SK-N-SH (cell line): ENCODE results near the gene BAIAP2L2.
"Not testable (repeated sequence)": the region's sequence is repeated elsewhere in the genome, so short reads cannot be mapped to it uniquely, and the experiment has no call there.

Experiments used
- CTCF ChIP-seq: fragments of 200-600 bp; sonication (generic); IDR thresholded peaks from 2 replicates; pipeline ENCODE4 v1.6.1; 2017; ENCODE audit warnings: antibody characterized with exemption, mild to moderate bottlenecking, moderate library complexity
- ELF1 ChIP-seq: IDR thresholded peaks from 2 replicates; pipeline ENCODE4 v1.4.0; 2012
- EP300 ChIP-seq, 2 experiments: IDR thresholded peaks; 2 replicates each; pipeline versions ENCODE4 v1.4.0 to v1.6.1; 2012; ENCODE audit warnings: borderline replicate concordance in 1 of 2, low read depth in 1 of 2, low read length in 1 of 2
- EZH2phosphoT487 ChIP-seq: fragments of 200-600 bp; sonication (generic); IDR thresholded peaks from 2 replicates; pipeline ENCODE4 v1.6.1; 2017; ENCODE audit warnings: low read depth, mixed run types, mild to moderate bottlenecking, antibody characterized with exemption, moderate library complexity, borderline replicate concordance
- NFIC ChIP-seq: IDR thresholded peaks from 2 replicates; pipeline ENCODE4 v1.4.0; 2012; ENCODE audit warnings: borderline replicate concordance
- NRF1 ChIP-seq: IDR thresholded peaks from 2 replicates; pipeline ENCODE4 v1.6.1; 2012; ENCODE audit warnings: low read depth, mild to moderate bottlenecking, low read length
- RAD21 ChIP-seq: IDR thresholded peaks from 2 replicates; pipeline ENCODE4 v1.6.1; 2012; ENCODE audit warnings: mild to moderate bottlenecking, low read length
- RCOR1 ChIP-seq: fragments of 150-350 bp; IDR thresholded peaks from 2 replicates; pipeline ENCODE4 v1.6.1; 2017; ENCODE audit warnings: antibody characterized with exemption, low read length
- REST ChIP-seq: IDR thresholded peaks from 2 replicates; pipeline ENCODE4 v1.6.1; 2012; ENCODE audit warnings: mild to moderate bottlenecking, low read depth, low read length, moderate library complexity
- SIN3A ChIP-seq: IDR thresholded peaks from 2 replicates; pipeline ENCODE4 v1.6.1; 2012; ENCODE audit warnings: low read depth, mild to moderate bottlenecking, low read length, moderate library complexity, borderline replicate concordance
- TAF1 ChIP-seq: IDR thresholded peaks from 2 replicates; pipeline ENCODE4 v1.6.1; 2012; ENCODE audit warnings: low read depth, mild to moderate bottlenecking, low read length, moderate library complexity, borderline replicate concordance
- USF2 ChIP-seq: fragments of 150-350 bp; IDR thresholded peaks from 2 replicates; pipeline ENCODE4 v1.6.1; 2017; ENCODE audit warnings: antibody characterized with exemption, low read length, low read depth, borderline replicate concordance
- YY1 ChIP-seq: IDR thresholded peaks from 2 replicates; pipeline ENCODE4 v1.4.0; 2012; ENCODE audit warnings: low read depth, mild to moderate bottlenecking

GRCh38 chr22:38154563-38154915 is 44.1 kb upstream of the BAIAP2L2 start:
- not testable (repeated sequence) for TF ChIP-seq CTCF; TAF1; RCOR1; EP300 (IDR thresholded peaks at IDR 0.05; ENCODE audit: borderline replicate concordance in 1 of 2, low read depth in 1 of 2, low read length in 1 of 2); RAD21; USF2; ELF1; YY1; NRF1; REST; SIN3A; EZH2phosphoT487; NFIC
